Endodermal cell (in vitro differentiated cells): ENCODE results near the gene SLC26A11. TPM values are rescaled to one million over a fixed set of nuclear protein-coding genes. Genes with fewer than 3 reads are reported as not detected.

ENCODE experiments used
- DNase-seq: peaks from one replicate; pipeline ENCODE4 v3.0.0-alpha.2; 2017
- H3K27ac ChIP-seq: 2 replicates; pipeline ENCODE4 v1.5.1; 2013; ENCODE audit warnings: mild to moderate bottlenecking, low read depth, low read length, moderate library complexity
- H3K27me3 ChIP-seq: 2 replicates; pipeline ENCODE4 v1.6.1; 2013; ENCODE audit warnings: mild to moderate bottlenecking, low read length, moderate library complexity; ENCODE audit not compliant: insufficient read depth, control insufficient read depth, poor library complexity, severe bottlenecking
- H3K36me3 ChIP-seq: 2 replicates; pipeline ENCODE4 v1.7.0; 2013; ENCODE audit warnings: mild to moderate bottlenecking, low read length, moderate library complexity; ENCODE audit not compliant: control insufficient read depth, insufficient read depth
- H3K4me1 ChIP-seq: one replicate; pipeline ENCODE4 v1.7.0; 2013; ENCODE audit warnings: low read length; ENCODE audit not compliant: control insufficient read depth, insufficient read depth
- H3K4me3 ChIP-seq: 2 replicates; pipeline ENCODE4 v1.5.1; 2013; ENCODE audit warnings: mild to moderate bottlenecking, low read length, moderate library complexity
- H3K9ac ChIP-seq: 2 replicates; pipeline ENCODE4 v1.6.1; 2013; ENCODE audit warnings: mild to moderate bottlenecking, low read length, moderate library complexity; ENCODE audit not compliant: poor library complexity, severe bottlenecking; ENCODE audit errors: extremely low read depth
- H3K9me3 ChIP-seq: 2 replicates; pipeline ENCODE4 v1.6.1; 2013; ENCODE audit warnings: mild to moderate bottlenecking, low read length, moderate library complexity; ENCODE audit not compliant: control insufficient read depth
- H3K27ac Mint-ChIP-seq: 2 replicates; pipeline ENCODE4 v1.8.0; 2020; ENCODE audit warnings: mixed read lengths
- H3K27me3 Mint-ChIP-seq: 2 replicates; pipeline ENCODE4 v1.8.0; 2021; ENCODE audit warnings: mild to moderate bottlenecking, mixed read lengths; ENCODE audit not compliant: insufficient read depth
- H3K36me3 Mint-ChIP-seq: 2 replicates; pipeline ENCODE4 v1.8.0; 2020; ENCODE audit warnings: low read depth, mixed read lengths
- H3K4me1 Mint-ChIP-seq: 2 replicates; pipeline ENCODE4 v1.8.0; 2020; ENCODE audit warnings: mixed read lengths
- H3K4me3 Mint-ChIP-seq: 2 replicates; pipeline ENCODE4 v1.8.0; 2020; ENCODE audit warnings: mild to moderate bottlenecking, moderate library complexity, mixed read lengths
- H3K9me3 Mint-ChIP-seq: 2 replicates; pipeline ENCODE4 v1.8.0; 2020; ENCODE audit warnings: mild to moderate bottlenecking, mixed read lengths
- WGBS, 2 experiments: methylation state at CpG; one replicate each; pipeline versions ENCODE4 v1.1.5 to v1.1.7; 2013; ENCODE audit warnings: missing lambda C conversion rate in 2 of 2, mixed read lengths in 1 of 2; ENCODE audit not compliant: insufficient coverage in 1 of 2, insufficient read length in 1 of 2; 5-methylcytosine and 5-hydroxymethylcytosine counted together
- total RNA-seq, 2 donors: library from RNA; stranded (reverse); fragmentation: NEBNext Ultra II Directional in 1 of 2; extraction: Animal tissue kit (Norgen Biotek cat#: 25700) in 1 of 2; gene quantifications; 2 replicates in 1 of 2; 3 replicates in 1 of 2; pipeline ENCODE4 v1.2.1, GENCODE V29; 2021
- TF ChIP-seq, protein P1 (sequence below): fragments of 200-600 bp; sonication (generic); conservative IDR thresholded peaks from 2 replicates; pipeline ENCODE4 v1.5.0; 2021; ENCODE audit warnings: antibody characterized with exemption, mild to moderate bottlenecking

SLC26A11 gene
- total RNA-seq, 2 donors from 2014 or later: 43.7 to 48.2 TPM

DNA sequence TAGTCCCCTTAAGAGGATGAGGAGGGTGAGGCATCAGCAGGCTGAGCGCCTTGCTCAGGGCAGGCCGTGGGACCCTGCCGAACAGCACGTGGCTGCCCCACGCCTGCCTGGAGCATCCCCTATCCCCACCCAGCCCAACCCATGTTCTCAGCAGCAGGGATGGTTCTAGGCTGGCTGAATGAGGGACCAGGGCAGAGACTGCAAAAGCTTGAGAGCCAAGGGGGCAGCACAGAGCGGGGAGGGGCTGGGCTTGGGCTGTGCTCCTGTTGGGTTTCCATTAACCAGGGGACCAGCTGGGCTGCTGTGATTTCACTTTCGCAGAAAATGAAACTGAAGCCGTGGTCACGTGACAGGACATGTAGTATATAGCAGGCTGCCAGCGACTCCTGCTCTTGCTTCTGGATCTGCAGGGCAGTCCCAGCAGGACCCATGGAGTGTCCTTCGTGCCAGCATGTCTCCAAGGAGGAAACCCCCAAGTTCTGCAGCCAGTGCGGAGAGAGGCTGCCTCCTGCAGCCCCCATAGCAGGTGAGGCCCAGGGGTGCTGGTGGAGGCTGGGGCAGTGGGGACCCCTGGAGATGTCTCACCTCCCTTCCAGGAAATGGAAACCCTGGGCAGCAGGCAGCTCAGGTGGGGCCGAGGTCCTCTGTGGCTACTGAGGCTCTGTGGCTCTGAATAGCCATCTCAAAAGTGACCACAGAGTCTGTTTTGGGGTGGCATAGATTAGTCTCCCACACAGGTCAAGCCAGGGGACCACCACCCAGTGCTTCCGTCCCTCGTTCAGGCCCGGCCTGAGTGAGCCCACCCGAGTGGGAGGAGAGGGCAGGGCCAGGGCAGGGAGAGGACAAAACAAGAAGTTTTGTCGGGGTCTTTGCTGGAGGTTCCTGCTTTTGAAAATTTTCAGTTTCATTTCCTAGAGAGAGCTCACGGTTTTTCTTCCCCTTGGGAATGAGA is 43.3 kb downstream of the SLC26A11 start:
- TF ChIP-seq, protein P1, sequence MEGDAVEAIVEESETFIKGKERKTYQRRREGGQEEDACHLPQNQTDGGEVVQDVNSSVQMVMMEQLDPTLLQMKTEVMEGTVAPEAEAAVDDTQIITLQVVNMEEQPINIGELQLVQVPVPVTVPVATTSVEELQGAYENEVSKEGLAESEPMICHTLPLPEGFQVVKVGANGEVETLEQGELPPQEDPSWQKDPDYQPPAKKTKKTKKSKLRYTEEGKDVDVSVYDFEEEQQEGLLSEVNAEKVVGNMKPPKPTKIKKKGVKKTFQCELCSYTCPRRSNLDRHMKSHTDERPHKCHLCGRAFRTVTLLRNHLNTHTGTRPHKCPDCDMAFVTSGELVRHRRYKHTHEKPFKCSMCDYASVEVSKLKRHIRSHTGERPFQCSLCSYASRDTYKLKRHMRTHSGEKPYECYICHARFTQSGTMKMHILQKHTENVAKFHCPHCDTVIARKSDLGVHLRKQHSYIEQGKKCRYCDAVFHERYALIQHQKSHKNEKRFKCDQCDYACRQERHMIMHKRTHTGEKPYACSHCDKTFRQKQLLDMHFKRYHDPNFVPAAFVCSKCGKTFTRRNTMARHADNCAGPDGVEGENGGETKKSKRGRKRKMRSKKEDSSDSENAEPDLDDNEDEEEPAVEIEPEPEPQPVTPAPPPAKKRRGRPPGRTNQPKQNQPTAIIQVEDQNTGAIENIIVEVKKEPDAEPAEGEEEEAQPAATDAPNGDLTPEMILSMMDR: no peak

DNA sequence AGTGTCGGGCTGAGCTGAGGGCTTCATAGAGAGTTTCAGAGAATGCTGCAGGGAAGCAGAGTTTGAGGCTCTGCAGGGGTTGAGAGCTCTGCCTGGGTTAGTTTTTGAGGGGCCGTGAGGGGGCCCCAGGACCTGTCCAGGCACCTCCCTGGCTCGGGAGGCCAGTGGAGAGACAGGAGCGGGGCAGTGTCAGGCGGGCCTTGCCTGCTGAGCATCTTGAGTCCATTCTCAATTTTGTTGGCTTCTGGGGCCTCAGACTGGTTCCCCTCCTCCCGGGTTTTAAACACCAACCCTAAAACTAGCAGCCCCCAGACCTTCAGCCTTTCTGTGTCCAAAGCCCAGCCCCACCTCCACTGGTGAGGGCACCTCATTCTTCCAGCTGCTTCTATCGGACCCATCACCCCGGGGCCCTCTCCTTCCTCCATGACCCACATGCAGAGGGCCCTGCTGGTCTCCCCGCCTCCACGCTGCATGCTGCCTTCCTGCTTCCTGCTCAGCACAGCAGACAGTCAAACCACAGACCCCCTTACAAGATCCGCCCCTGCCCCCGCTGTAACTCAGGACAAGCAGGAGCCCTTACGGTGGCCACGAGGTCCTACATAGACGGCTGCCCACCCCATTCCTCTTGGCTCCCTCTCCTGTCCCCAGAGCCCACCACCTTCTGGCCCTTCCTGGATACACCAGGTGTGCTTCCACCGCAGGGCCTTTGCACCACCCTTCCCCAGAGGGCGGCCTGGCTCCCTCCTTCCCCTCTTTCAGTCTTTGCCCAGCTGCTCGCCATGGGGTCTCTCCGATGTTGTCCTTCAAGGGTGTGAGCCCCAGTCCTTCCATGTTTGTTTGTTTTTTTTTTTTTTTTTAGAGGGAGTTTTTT is 44.2 kb downstream of the SLC26A11 start:
- H3K27ac Mint-ChIP-seq: no peak overlapping the region
- TF ChIP-seq, protein P1: no peak
- DNase-seq: peak; percentile 44
- no peak overlapping the region for H3K27ac ChIP-seq
- 91 to 96% methylated on average over 8 to 19 of the region's 19 CpGs for WGBS, 2 experiments
- no peak overlapping the region for H3K4me3 Mint-ChIP-seq
- H3K9ac ChIP-seq: no peak overlapping the region
- no peaks in the 10 kb centered on the region for H3K9me3 ChIP-seq
- peaks cover 13% of the 10 kb centered on the region for H3K4me1 Mint-ChIP-seq
- H3K27me3 Mint-ChIP-seq: no peaks in the 10 kb centered on the region
- H3K27me3 ChIP-seq: no peaks in the 10 kb centered on the region
- no peaks in the 10 kb centered on the region for H3K9me3 Mint-ChIP-seq
- H3K4me3 ChIP-seq: no peak overlapping the region
- peaks cover 36% of the 10 kb centered on the region for H3K36me3 ChIP-seq
- peaks cover 7% of the 10 kb centered on the region for H3K4me1 ChIP-seq
- H3K36me3 Mint-ChIP-seq: peaks cover 25% of the 10 kb centered on the region

More for the DNA sequence above, 43.3 kb downstream of the SLC26A11 start:
- Histone ChIP-seq H3K36me3 (peaks cover 29% of the 10 kb centered on the region), H3K9me3 (no peaks in the 10 kb centered on the region), H3K27ac (no peak overlapping the region), H3K4me3 (no peak overlapping the region), H3K27me3 (no peaks in the 10 kb centered on the region), H3K4me1 (peaks cover 12% of the 10 kb centered on the region), H3K9ac (no peak overlapping the region)
- Mint-ChIP-seq H3K36me3 (peaks cover 25% of the 10 kb centered on the region), H3K4me1 (peaks cover 18% of the 10 kb centered on the region), H3K4me3 (no peak overlapping the region), H3K27me3 (no peaks in the 10 kb centered on the region), H3K9me3 (no peaks in the 10 kb centered on the region), H3K27ac (no peak overlapping the region)
- 91 to 94% methylated on average over 11 to 19 of the region's 19 CpGs for WGBS, 2 experiments
- peak; percentile 79 for DNase-seq

DNA sequence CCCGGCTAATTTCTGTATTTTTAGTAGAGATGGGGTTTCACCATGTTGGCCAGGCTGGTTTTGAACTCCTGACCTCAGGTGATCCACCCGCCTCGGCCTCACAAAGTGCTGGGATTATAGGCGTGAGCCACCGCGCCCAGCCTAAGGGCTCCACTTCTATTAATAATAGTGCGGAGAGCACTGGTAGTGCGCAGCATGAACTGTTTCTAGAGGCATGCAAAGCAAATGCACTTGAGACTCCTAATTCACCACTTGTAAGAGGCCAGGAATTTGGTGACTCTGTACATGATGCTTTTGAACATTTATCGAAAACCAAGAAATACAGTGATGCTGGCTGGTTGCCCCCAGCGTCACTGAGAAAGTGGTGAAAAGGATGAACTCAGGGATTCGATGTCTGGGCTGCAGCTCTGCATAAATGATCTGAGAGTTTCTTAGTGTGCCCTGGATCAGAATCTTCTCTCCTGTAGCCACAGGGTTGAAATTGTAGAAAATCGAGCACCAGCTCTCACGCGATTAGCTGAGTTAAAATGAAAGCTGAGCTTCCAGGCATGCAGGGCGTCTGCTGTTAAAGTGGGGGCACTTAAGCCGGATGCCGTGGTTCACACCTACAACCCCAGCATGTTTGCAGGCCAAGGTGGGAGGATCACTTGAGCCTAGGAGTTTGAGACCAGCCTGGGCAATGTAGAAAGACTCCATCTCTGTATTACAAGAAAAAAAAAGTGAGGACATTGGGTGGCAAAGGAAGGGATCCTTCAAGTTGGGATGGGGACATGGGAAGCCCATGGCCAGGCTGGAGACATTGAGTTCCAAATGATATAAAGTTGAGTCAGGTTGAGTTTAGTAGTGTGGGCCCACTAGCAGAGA is 45.2 kb downstream of the SLC26A11 start:
- DNase-seq: peak; percentile 45
- Mint-ChIP-seq H3K27ac (no peak overlapping the region), H3K9me3 (no peaks in the 10 kb centered on the region), H3K27me3 (no peaks in the 10 kb centered on the region), H3K4me3 (no peak overlapping the region), H3K4me1 (peaks cover 10% of the 10 kb centered on the region), H3K36me3 (peaks cover 25% of the 10 kb centered on the region)
- no peak overlapping the region for H3K9ac ChIP-seq
- peaks cover 16% of the 10 kb centered on the region for H3K4me1 ChIP-seq
- no peak overlapping the region for H3K4me3 ChIP-seq
- H3K27me3 ChIP-seq: no peaks in the 10 kb centered on the region
- TF ChIP-seq, protein P1: no peak
- H3K36me3 ChIP-seq: peaks cover 41% of the 10 kb centered on the region
- H3K27ac ChIP-seq: no peak overlapping the region
- H3K9me3 ChIP-seq: no peaks in the 10 kb centered on the region
- WGBS, 2 experiments: 90 to 96% methylated on average over 16 to 17 of the region's 17 CpGs
